NCI-H1092 treated with DMSO at 0.1 percent for 48 hours (cell line): ENCODE measurements around the gene CARD16.

Source experiments
- DNase-seq: peaks from one replicate; lab custom pipeline; 2025; lab: John Stamatoyannopoulos, UW

The CARD16 gene

GRCh38 chr11:104992781-104993180 lies 52.4 kb downstream of the CARD16 start:
- no peak for DNase-seq

DNA sequence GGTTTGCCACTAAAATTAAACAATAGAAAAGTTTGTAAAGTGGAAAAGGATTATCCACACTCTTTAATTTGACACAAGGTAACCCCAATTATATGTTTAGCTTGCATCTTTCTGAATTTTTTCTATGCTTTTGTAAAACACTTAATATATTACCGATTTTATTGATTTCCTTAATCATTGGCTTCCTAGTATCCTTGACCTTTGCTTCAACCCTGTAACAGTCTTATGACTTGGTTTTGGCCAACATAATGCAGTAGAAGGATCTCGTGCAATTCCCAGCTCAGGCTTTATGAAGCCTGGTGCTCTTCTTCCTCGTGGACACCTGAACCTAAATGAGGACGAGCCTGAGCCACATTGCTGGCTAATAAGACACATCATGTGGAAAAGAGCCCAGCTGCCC lies 53.1 kb downstream of the CARD16 start:
- no peak for DNase-seq
